PC-3 (cell line): Measurements from ENCODE around the gene DNAH2. TPM values are rescaled to one million over a fixed set of nuclear protein-coding genes. Genes with fewer than 3 reads are reported as not detected.

Source experiments
- ATAC-seq: fragments of 200-7000 bp; cut with Tn5 transposase; 2 replicates; pipeline ENCODE4 v1.9.1; 2020; ENCODE audit warnings: mild to moderate bottlenecking, moderate library complexity
- Bru-seq: library from RNA; stranded (reverse); fragments of 400-500 nt; gene quantifications from one replicate; lab custom pipeline; 2021; lab: Mats Ljungman, UMichigan
- BruChase-seq, 2 experiments: library from RNA; stranded (reverse); fragments of 400-500 nt; gene quantifications; one replicate each; lab custom pipeline; 2021; lab: Mats Ljungman, UMichigan
- BruUV-seq: library from RNA; stranded (reverse); fragments of 400-500 nt; replicated peaks from 2 replicates; lab custom pipeline; 2021; lab: Mats Ljungman, UMichigan
- CTCF ChIA-PET: fragments of 300-600 bp; sonication (Branson Sonifier 250); formaldehyde crosslinking; loops from one replicate; lab custom pipeline; 2022; ENCODE audit warnings: antibody characterized with exemption; lab: Charles Lee
- POLR2A ChIA-PET: fragments of 300-600 bp; sonication (Branson Sonifier 250); formaldehyde crosslinking; loops from one replicate; lab custom pipeline; 2022; ENCODE audit warnings: antibody characterized with exemption; ENCODE audit not compliant: unreplicated experiment; lab: Charles Lee
- DNase-seq: peaks from one replicate; pipeline ENCODE4 v3.0.0-alpha.2; 2015
- H2AFZ ChIP-seq: fragments of 300-600 bp; sonication (generic); 2 replicates; pipeline ENCODE4 v1.6.0; 2016; ENCODE audit warnings: antibody characterized with exemption, low read length
- H3F3A ChIP-seq: fragments of 300-600 bp; sonication (generic); one replicate; pipeline ENCODE4 v1.6.0; 2017; ENCODE audit warnings: antibody characterized with exemption, low read length, control low read depth, mild to moderate bottlenecking; ENCODE audit not compliant: unreplicated experiment
- H3K27ac ChIP-seq: fragments of 300-600 bp; sonication (generic); 2 replicates; pipeline ENCODE4 v1.5.1; 2016; ENCODE audit warnings: mild to moderate bottlenecking, low read length
- H3K27me3 ChIP-seq: fragments of 300-600 bp; sonication (generic); 2 replicates; pipeline ENCODE4 v1.6.1; 2016; ENCODE audit warnings: low read length, mixed read lengths
- H3K36me3 ChIP-seq: fragments of 300-600 bp; sonication (generic); 2 replicates; pipeline ENCODE4 v1.6.1; 2016; ENCODE audit warnings: low read depth, mixed run types, low read length, mixed read lengths
- H3K4me1 ChIP-seq: fragments of 300-600 bp; sonication (generic); 2 replicates; pipeline ENCODE4 v1.5.1; 2016; ENCODE audit warnings: low read length; ENCODE audit not compliant: insufficient read depth
- H3K4me2 ChIP-seq: fragments of 300-600 bp; sonication (generic); 2 replicates; pipeline ENCODE4 v1.6.0; 2016; ENCODE audit warnings: low read length
- H3K4me3 ChIP-seq: fragments of 300-600 bp; sonication (generic); 2 replicates; pipeline ENCODE4 v1.5.1; 2016; ENCODE audit warnings: mild to moderate bottlenecking, low read length, mixed read lengths
- H3K79me2 ChIP-seq: fragments of 300-600 bp; sonication (generic); 2 replicates; pipeline ENCODE4 v1.6.1; 2017; ENCODE audit warnings: low read length, mixed read lengths
- H3K9ac ChIP-seq: fragments of 300-600 bp; sonication (generic); 2 replicates; pipeline ENCODE4 v1.6.0; 2016; ENCODE audit warnings: mild to moderate bottlenecking, low read length
- H3K9me2 ChIP-seq: fragments of 300-600 bp; sonication (generic); replicated peaks from 2 replicates; pipeline ENCODE4 v1.6.1; 2016; ENCODE audit warnings: mixed run types, low read length, mixed read lengths
- H3K9me3 ChIP-seq: fragments of 300-600 bp; sonication (generic); 2 replicates; pipeline ENCODE4 v1.6.1; 2016; ENCODE audit warnings: low read length, mixed read lengths
- H4K20me1 ChIP-seq: fragments of 300-600 bp; sonication (generic); 2 replicates; pipeline ENCODE4 v1.6.1; 2016; ENCODE audit warnings: low read length, mixed read lengths
- CTCF ChIP-seq: fragments of 300-600 bp; sonication (generic); conservative IDR thresholded peaks from 2 replicates; pipeline ENCODE4 v1.5.1; 2017; ENCODE audit warnings: antibody characterized with exemption, low read depth, mild to moderate bottlenecking, low read length
- EZH2 ChIP-seq: fragments of 300-600 bp; sonication (generic); IDR thresholded peaks from one replicate; pipeline ENCODE4 v1.6.1; 2017; ENCODE audit warnings: antibody characterized with exemption, mild to moderate bottlenecking, low read length; ENCODE audit not compliant: unreplicated experiment
- EZH2phosphoT487 ChIP-seq: fragments of 300-600 bp; sonication (generic); IDR thresholded peaks from 2 replicates; pipeline ENCODE4 v1.6.1; 2018; ENCODE audit warnings: mild to moderate bottlenecking, antibody characterized with exemption, low read length, borderline replicate concordance
- intact Hi-C: fragments of 100-400 bp; cut with micrococcal nuclease; formaldehyde crosslinking; loops from 2 replicates; pipeline ENCODE4 v1.9.0; 2023
- long read RNA-seq: library from polyadenylated mRNA; unstranded; transcript quantifications from one replicate; pipeline ENCODE4 v2.0.0, GENCODE V29; 2021; ENCODE audit not compliant: unreplicated experiment
- total RNA-seq: library from RNA; depleted of rRNA; stranded (reverse); fragments of >200 nt; gene quantifications from 2 replicates; pipeline ENCODE4 v1.2.3, GENCODE V29; 2014; rRNA removed

The DNAH2 gene
- total RNA-seq (0.62 and 0.92 TPM in 2 replicates), Bru-seq, nascent RNA (percentile 15 among the genes with signal in this experiment), BruChase-seq, experiment 1, labeled RNA remaining after a 6-hour chase (percentile 19 among the genes with signal in this experiment), BruChase-seq, experiment 2, labeled RNA remaining after a 2-hour chase (percentile 13 among the genes with signal in this experiment)
- long read RNA-seq, partial matches to known transcripts = 0 of 1 reads
- long read RNA-seq, other reads (novel, unspliced or antisense) = 1 of 1 reads

GRCh38 chr17:7716901-7717755, at the start of gene DNAH2:
Gene DNAH2, plus strand, starts transcription at chr17:7717744. Its CDS starts 1,991 bp downstream, at chr17:7719735.
- peak within 1 kb of the TSS; percentile 99 for H2AFZ ChIP-seq
- CTCF ChIA-PET = interaction anchor here (0.7 kb wide), 1 partner anchor 14 kb away, joined by 19 read pairs; no protein-coding TSS in a partner anchor
- no peaks in the 10 kb centered on the region for H3K79me2 ChIP-seq
- ATAC-seq (peak; percentile 86), DNase-seq (peak; percentile 65)
- H4K20me1 ChIP-seq = no peaks in the 10 kb centered on the region
- POLR2A ChIA-PET = no interaction called here
- no peaks in the 10 kb centered on the region for H3K9me3 ChIP-seq
- intact Hi-C loops = no loop called here
- H3K36me3 ChIP-seq = no peaks in the 10 kb centered on the region
- no TSS peak for BruUV-seq
- no peak within 1 kb of the TSS for H3K27ac ChIP-seq
- peak within 1 kb of the TSS; percentile 91 for H3K4me2 ChIP-seq
- TF ChIP-seq EZH2 (no peak), CTCF (peak; percentile 53), EZH2phosphoT487 (no peak)
- H3F3A ChIP-seq = no peaks in the 10 kb centered on the region
- H3K4me3 ChIP-seq = peak within 1 kb of the TSS; percentile 84
- no peaks in the 10 kb centered on the region for H3K27me3 ChIP-seq
- H3K9me2 ChIP-seq = no peaks in the 10 kb centered on the region
- H3K4me1 ChIP-seq = peaks cover 7% of the 10 kb centered on the region
- peak within 1 kb of the TSS; percentile 74 for H3K9ac ChIP-seq

- CTCF ChIA-PET = no interaction called here
- Histone ChIP-seq H4K20me1 (no peaks in the 10 kb centered on the region), H3K9me2 (no peaks in the 10 kb centered on the region), H3K27me3 (no peaks in the 10 kb centered on the region), H3F3A (no peaks in the 10 kb centered on the region), H3K79me2 (no peaks in the 10 kb centered on the region), H3K36me3 (peaks cover 5% of the 10 kb centered on the region), H3K4me1 (no peaks in the 10 kb centered on the region), H2AFZ (no peak overlapping the region), H3K27ac (no peak overlapping the region), H3K9me3 (no peaks in the 10 kb centered on the region), H3K4me2 (no peak overlapping the region), H3K9ac (no peak overlapping the region), H3K4me3 (no peak overlapping the region)
- no TSS peak for BruUV-seq
- no peak for TF ChIP-seq CTCF
- no peak for TF ChIP-seq EZH2phosphoT487
- TF ChIP-seq EZH2 = no peak
- POLR2A ChIA-PET = no interaction called here
- intact Hi-C loops = no loop called here
- ATAC-seq (no peak), DNase-seq (no peak)
Observed at GRCh38 chr17:7668482-7668881, 49.1 kb upstream of the DNAH2 start.
